Natural killer cell (primary cell): ENCODE measurements around the gene RIC8B. TPM values are rescaled to one million over a fixed set of nuclear protein-coding genes. Genes with fewer than 3 reads are reported as not detected.

Experiments
- ATAC-seq, 3 donors: fragments of 150-1000 bp in 2 of 3; fragments of 200-7000 bp in 1 of 3; cut with Tn5 transposase; 1 replicate in 1 of 3; 2 replicates in 2 of 3; pipeline ENCODE4 v1.10.0; 2021; ENCODE audit warnings: mild to moderate bottlenecking in 2 of 3, moderate library complexity in 2 of 3
- DNase-seq, 2 donors: peaks; one replicate each; pipeline versions ENCODE4 v3.0.0 to v3.0.0-alpha.2; 2013 to 2021; ENCODE audit warnings: mixed read lengths in 1 of 2
- H3K27ac ChIP-seq: one replicate; pipeline ENCODE4 v1.5.1; 2013; ENCODE audit warnings: mild to moderate bottlenecking, low read length
- H3K27me3 ChIP-seq: one replicate; pipeline ENCODE4 v1.6.1; 2013; ENCODE audit warnings: low read length; ENCODE audit not compliant: control insufficient read depth, insufficient read depth
- H3K36me3 ChIP-seq: one replicate; pipeline ENCODE4 v1.6.1; 2013; ENCODE audit warnings: low read length; ENCODE audit not compliant: control insufficient read depth, insufficient read depth
- H3K4me1 ChIP-seq: one replicate; pipeline ENCODE4 v1.6.1; 2013; ENCODE audit warnings: low read length; ENCODE audit not compliant: control insufficient read depth, insufficient read depth
- H3K4me3 ChIP-seq: one replicate; pipeline ENCODE4 v1.5.1; 2013; ENCODE audit warnings: low read length
- H3K9me3 ChIP-seq: one replicate; pipeline ENCODE4 v1.6.1; 2013; ENCODE audit warnings: low read length; ENCODE audit not compliant: control insufficient read depth, insufficient read depth
- H3K27ac Mint-ChIP-seq, 2 donors: one replicate each; pipeline ENCODE4 v1.8.0; 2022; ENCODE audit warnings: mild to moderate bottlenecking in 2 of 2, mixed read lengths in 2 of 2, moderate library complexity in 1 of 2
- H3K27me3 Mint-ChIP-seq, 2 donors: one replicate each; pipeline ENCODE4 v1.8.0; 2022; ENCODE audit warnings: low read depth in 2 of 2, mixed read lengths in 2 of 2
- H3K36me3 Mint-ChIP-seq: one replicate; pipeline ENCODE4 v1.8.0; 2022; ENCODE audit warnings: mixed read lengths
- H3K4me1 Mint-ChIP-seq, 2 donors: one replicate each; pipeline ENCODE4 v1.8.0; 2022; ENCODE audit warnings: mixed read lengths in 2 of 2
- H3K4me3 Mint-ChIP-seq: one replicate; pipeline ENCODE4 v1.8.0; 2022; ENCODE audit warnings: mild to moderate bottlenecking, moderate library complexity, mixed read lengths
- H3K9me3 Mint-ChIP-seq, 2 donors: one replicate each; pipeline ENCODE4 v1.8.0; 2022; ENCODE audit warnings: mixed read lengths in 2 of 2
- WGBS: methylation state at CpG from one replicate; pipeline ENCODE4 v1.1.7; 2013; ENCODE audit warnings: missing lambda C conversion rate; ENCODE audit not compliant: insufficient coverage; 5-methylcytosine and 5-hydroxymethylcytosine counted together
- intact Hi-C: fragments of 100-400 bp; cut with micrococcal nuclease; formaldehyde crosslinking; loops from one replicate; pipeline ENCODE4 v1.14.2; 2022
- total RNA-seq, 4 donors: library from RNA; stranded (reverse); fragments of 120-200 nt in 1 of 4; gene quantifications; one replicate each; pipeline versions ENCODE4 v1.2.3 to v1.2.4, GENCODE V29; 2013 to 2022
- TF ChIP-seq, protein P1 (sequence below): fragments of 200-600 bp; IDR thresholded peaks from one replicate; pipeline ENCODE4 v1.8.0; 2022; ENCODE audit warnings: antibody characterized with exemption

The RIC8B gene
- total RNA-seq, 3 donors from 2014 or later (not counting 1 experiment from before 2014, with no cell fraction given), result 12.1 to 21.3 (median 15.5) TPM

DNA sequence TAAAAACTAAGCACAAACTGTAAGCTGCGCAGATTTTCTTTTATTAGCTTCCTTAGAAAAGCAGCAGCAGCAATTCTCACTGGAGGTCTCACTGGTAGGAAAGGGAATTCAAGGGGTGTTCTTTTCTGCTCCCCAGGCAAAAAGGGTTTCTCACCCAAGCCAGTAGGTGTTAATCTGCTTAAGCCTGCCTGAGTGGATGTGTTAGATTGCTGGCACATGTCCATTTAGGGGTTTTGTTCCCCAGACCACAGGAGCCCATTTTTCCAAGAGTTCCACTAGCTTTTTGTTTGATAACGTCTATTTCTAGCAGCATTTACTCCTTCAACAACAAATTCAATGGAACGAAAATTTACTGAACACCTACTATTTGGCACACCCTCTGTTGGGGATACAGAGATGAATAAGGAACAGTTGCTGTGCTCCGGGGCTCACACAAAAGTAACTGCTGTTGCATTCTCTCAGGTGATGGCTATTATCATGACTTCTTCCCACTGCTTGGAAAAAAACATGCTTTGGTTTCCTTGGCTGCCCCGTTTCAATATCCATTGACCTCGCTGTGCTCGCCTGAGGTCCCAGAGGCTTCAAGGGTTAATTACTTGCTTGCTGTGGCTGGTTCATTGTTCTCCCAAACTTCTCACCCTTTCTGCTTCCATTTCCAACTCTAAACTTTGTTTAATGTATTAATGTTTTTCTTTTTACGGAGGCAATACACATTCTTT lies 31.1 kb upstream of the RIC8B start:
- Mint-ChIP-seq H3K27me3 (peaks cover 8 to 44% of the 10 kb centered on the region in 2 donors), H3K4me3 (no peak overlapping the region), H3K36me3 (no peaks in the 10 kb centered on the region), H3K27ac (no peak overlapping the region), H3K4me1 (peaks cover 17 to 19% of the 10 kb centered on the region in 2 donors), H3K9me3 (no peaks in the 10 kb centered on the region)
- Histone ChIP-seq H3K36me3 (no peaks in the 10 kb centered on the region), H3K27me3 (no peaks in the 10 kb centered on the region), H3K4me1 (peaks cover 15% of the 10 kb centered on the region), H3K9me3 (no peaks in the 10 kb centered on the region), H3K4me3 (no peak overlapping the region), H3K27ac (no peak overlapping the region)
- DNase-seq, result no peak
- WGBS, result 84% methylated on average over 7 of the region's 8 CpGs
- intact Hi-C loops, result no loop called here
- ATAC-seq, result no peak
- TF ChIP-seq, protein P1, sequence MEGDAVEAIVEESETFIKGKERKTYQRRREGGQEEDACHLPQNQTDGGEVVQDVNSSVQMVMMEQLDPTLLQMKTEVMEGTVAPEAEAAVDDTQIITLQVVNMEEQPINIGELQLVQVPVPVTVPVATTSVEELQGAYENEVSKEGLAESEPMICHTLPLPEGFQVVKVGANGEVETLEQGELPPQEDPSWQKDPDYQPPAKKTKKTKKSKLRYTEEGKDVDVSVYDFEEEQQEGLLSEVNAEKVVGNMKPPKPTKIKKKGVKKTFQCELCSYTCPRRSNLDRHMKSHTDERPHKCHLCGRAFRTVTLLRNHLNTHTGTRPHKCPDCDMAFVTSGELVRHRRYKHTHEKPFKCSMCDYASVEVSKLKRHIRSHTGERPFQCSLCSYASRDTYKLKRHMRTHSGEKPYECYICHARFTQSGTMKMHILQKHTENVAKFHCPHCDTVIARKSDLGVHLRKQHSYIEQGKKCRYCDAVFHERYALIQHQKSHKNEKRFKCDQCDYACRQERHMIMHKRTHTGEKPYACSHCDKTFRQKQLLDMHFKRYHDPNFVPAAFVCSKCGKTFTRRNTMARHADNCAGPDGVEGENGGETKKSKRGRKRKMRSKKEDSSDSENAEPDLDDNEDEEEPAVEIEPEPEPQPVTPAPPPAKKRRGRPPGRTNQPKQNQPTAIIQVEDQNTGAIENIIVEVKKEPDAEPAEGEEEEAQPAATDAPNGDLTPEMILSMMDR, result no peak

DNA sequence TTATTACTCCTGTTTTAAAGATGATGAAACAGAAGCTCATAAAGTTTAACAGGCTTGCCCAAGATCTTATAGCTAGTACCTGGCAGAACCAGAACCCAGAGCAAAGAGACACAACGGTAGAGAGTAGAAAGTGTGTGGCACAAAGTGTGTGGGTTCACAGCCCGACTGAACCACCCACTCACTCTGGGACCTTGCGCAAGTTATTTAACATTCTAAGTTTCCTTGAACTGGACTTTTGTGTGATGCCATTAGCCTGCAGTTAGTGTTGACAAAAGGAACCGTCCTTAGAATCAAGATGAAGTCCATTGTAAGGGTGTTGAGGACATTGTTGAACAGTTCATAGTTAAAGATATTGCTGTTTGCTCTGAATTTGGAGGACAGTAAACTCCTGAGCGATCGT lies 29.9 kb upstream of the RIC8B start:
- no peak for ATAC-seq
- TF ChIP-seq, protein P1, result no peak
- no peak overlapping the region for H3K27ac ChIP-seq
- Mint-ChIP-seq H3K27ac (no peak overlapping the region), H3K9me3 (no peaks in the 10 kb centered on the region), H3K27me3 (peaks cover 8 to 43% of the 10 kb centered on the region in 2 donors), H3K4me1 (peaks cover 17 to 19% of the 10 kb centered on the region in 2 donors), H3K36me3 (no peaks in the 10 kb centered on the region), H3K4me3 (no peak overlapping the region)
- no peaks in the 10 kb centered on the region for H3K36me3 ChIP-seq
- intact Hi-C loops, result no loop called here
- H3K4me1 ChIP-seq, result peaks cover 18% of the 10 kb centered on the region
- no peak overlapping the region for H3K4me3 ChIP-seq
- no peaks in the 10 kb centered on the region for H3K9me3 ChIP-seq
- no peak for DNase-seq
- no peaks in the 10 kb centered on the region for H3K27me3 ChIP-seq
- 83% methylated on average over 6 of the region's 6 CpGs for WGBS

DNA sequence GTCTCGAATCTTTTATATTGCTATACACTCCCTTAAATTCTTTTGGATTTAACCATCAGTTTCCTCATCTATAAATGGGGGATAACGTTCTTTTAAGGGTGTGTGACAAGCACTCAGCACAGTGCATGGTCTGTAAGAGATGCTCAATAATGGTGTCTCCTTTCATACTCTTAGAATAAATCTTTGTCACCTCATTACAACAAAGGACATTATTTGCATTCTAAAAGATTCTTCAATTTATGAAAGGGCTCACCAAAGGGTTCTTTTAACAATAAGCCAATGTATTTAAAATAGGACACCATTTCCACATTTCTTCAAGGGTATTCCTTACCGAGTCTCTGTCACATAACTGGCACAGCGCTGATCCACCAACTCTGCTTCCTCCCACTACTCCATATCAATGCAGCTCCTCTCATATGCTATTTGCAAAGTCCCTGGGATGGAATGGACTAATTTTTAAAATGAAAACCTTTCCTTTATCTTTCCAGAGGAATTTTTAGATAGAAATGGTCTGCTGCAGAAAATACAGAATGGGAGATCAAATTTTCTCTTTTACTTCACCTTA lies 29.2 kb upstream of the RIC8B start:
- H3K4me1 Mint-ChIP-seq, result peaks cover 17 to 19% of the 10 kb centered on the region in 2 donors
- intact Hi-C loops, result no loop called here
- no peak overlapping the region for H3K27ac ChIP-seq
- H3K36me3 ChIP-seq, result no peaks in the 10 kb centered on the region
- no peak overlapping the region for H3K4me3 Mint-ChIP-seq
- H3K9me3 Mint-ChIP-seq, result no peaks in the 10 kb centered on the region
- H3K27me3 Mint-ChIP-seq, result peaks cover 8 to 36% of the 10 kb centered on the region in 2 donors
- TF ChIP-seq, protein P1, result no peak
- H3K27ac Mint-ChIP-seq, result no peak overlapping the region
- H3K27me3 ChIP-seq, result no peaks in the 10 kb centered on the region
- no peaks in the 10 kb centered on the region for H3K9me3 ChIP-seq
- peaks cover 18% of the 10 kb centered on the region for H3K4me1 ChIP-seq
- ATAC-seq (no peak), DNase-seq (no peak)
- H3K36me3 Mint-ChIP-seq, result no peaks in the 10 kb centered on the region
- H3K4me3 ChIP-seq, result no peak overlapping the region
- WGBS, result 100% methylated on average over 3 of the region's 4 CpGs
